HepG2 (cell line): ENCODE data around the gene NKD1. TPM values are rescaled to one million over a fixed set of nuclear protein-coding genes. Genes with fewer than 3 reads are reported as not detected.
A peak's percentile ranks its signal among the peaks of the same experiment; 100 is the strongest.

Experiments
- ARNT2 ChIP-seq: sonication (generic); formaldehyde crosslinking; IDR thresholded peaks from 2 replicates; pipeline ENCODE4 v1.8.0; 2022; ENCODE audit warnings: mild to moderate bottlenecking, low read depth, missing genetic modification reagents, moderate library complexity
- ATAD3A ChIP-seq: sonication (generic); formaldehyde crosslinking; IDR thresholded peaks from 2 replicates; pipeline ENCODE4 v1.4.0; 2020; ENCODE audit warnings: missing genetic modification reagents
- CC2D1A ChIP-seq: sonication (generic); formaldehyde crosslinking; IDR thresholded peaks from 2 replicates; pipeline ENCODE4 v1.8.1; 2023; ENCODE audit warnings: mild to moderate bottlenecking, missing genetic modification reagents
- E2F1 ChIP-seq: sonication (generic); formaldehyde crosslinking; IDR thresholded peaks from 2 replicates; pipeline ENCODE4 v1.5.0; 2020; ENCODE audit warnings: missing genetic modification reagents
- GFI1 ChIP-seq: sonication (generic); formaldehyde crosslinking; IDR thresholded peaks from 2 replicates; pipeline ENCODE4 v1.5.0; 2020; ENCODE audit warnings: missing genetic modification reagents, mild to moderate bottlenecking, borderline replicate concordance
- MYPOP ChIP-seq: sonication (generic); formaldehyde crosslinking; IDR thresholded peaks from 2 replicates; pipeline ENCODE4 v1.8.1; 2023; ENCODE audit warnings: mild to moderate bottlenecking, moderate library complexity, missing genetic modification reagents
- NR0B2 ChIP-seq: sonication (generic); formaldehyde crosslinking; IDR thresholded peaks from 2 replicates; pipeline ENCODE4 v1.4.0; 2020; ENCODE audit warnings: mild to moderate bottlenecking, missing genetic modification reagents
- RBAK ChIP-seq: sonication (generic); formaldehyde crosslinking; IDR thresholded peaks from 2 replicates; pipeline ENCODE4 v1.5.1; 2020; ENCODE audit warnings: mild to moderate bottlenecking, missing genetic modification reagents
- SKI ChIP-seq: fragments of 450-650 bp; IDR thresholded peaks from one replicate; pipeline ENCODE4 v1.6.1; 2018; ENCODE audit warnings: mild to moderate bottlenecking; ENCODE audit not compliant: partially characterized antibody
- TEAD2 ChIP-seq: sonication (generic); formaldehyde crosslinking; IDR thresholded peaks from 2 replicates; pipeline ENCODE4 v1.9.0; 2021; ENCODE audit warnings: missing genetic modification reagents
- ZBTB37 ChIP-seq: sonication (generic); formaldehyde crosslinking; IDR thresholded peaks from 2 replicates; pipeline ENCODE4 v1.4.0; 2020; ENCODE audit warnings: mild to moderate bottlenecking, missing genetic modification reagents
- ZFP82 ChIP-seq: sonication (generic); formaldehyde crosslinking; IDR thresholded peaks from 2 replicates; pipeline ENCODE4 v1.5.1; 2020; ENCODE audit warnings: mild to moderate bottlenecking, missing genetic modification reagents, borderline replicate concordance
- ZMYM2 ChIP-seq: sonication (generic); formaldehyde crosslinking; IDR thresholded peaks from 2 replicates; pipeline ENCODE4 v1.8.0; 2022; ENCODE audit warnings: mild to moderate bottlenecking, missing genetic modification reagents
- ZNF17 ChIP-seq: sonication (generic); formaldehyde crosslinking; IDR thresholded peaks from 2 replicates; pipeline ENCODE4 v1.5.0; 2020; ENCODE audit warnings: mild to moderate bottlenecking, missing genetic modification reagents
- ZNF234 ChIP-seq: sonication (generic); formaldehyde crosslinking; conservative IDR thresholded peaks from 2 replicates; pipeline ENCODE4 v1.5.1; 2020; ENCODE audit warnings: mild to moderate bottlenecking, missing genetic modification reagents
- ZNF282 ChIP-seq: fragments of 450-650 bp; IDR thresholded peaks from 2 replicates; pipeline ENCODE4 v1.6.1; 2018; ENCODE audit not compliant: partially characterized antibody
- ZNF331 ChIP-seq: sonication (generic); formaldehyde crosslinking; IDR thresholded peaks from 2 replicates; pipeline ENCODE4 v1.4.0; 2020; ENCODE audit warnings: missing genetic modification reagents
- ZNF501 ChIP-seq: sonication (generic); formaldehyde crosslinking; IDR thresholded peaks from 2 replicates; pipeline ENCODE4 v1.5.1; 2020; ENCODE audit warnings: mild to moderate bottlenecking, moderate library complexity, missing genetic modification reagents
- ZNF7 ChIP-seq: IDR thresholded peaks from 2 replicates; pipeline ENCODE4 v1.6.1; 2016; ENCODE audit warnings: missing biosample characterization, missing genetic modification reagents
- ZNF761 ChIP-seq: sonication (generic); formaldehyde crosslinking; conservative IDR thresholded peaks from 2 replicates; pipeline ENCODE4 v1.4.0; 2020; ENCODE audit warnings: mild to moderate bottlenecking, missing genetic modification reagents
- polyA plus RNA-seq, 8 experiments: library from polyadenylated mRNA; depleted of rRNA in 3 of 8; stranded (reverse) in 7 of 8; unstranded in 1 of 8; fragments of >200 nt; fragmentation: Illumina TruSeq in 4 of 8; extraction: Trizol in 4 of 8; gene quantifications; 2 replicates each; pipeline versions ENCODE4 v1.2.1 to v1.2.3, GENCODE V29; 2011 to 2016; ENCODE audit warnings: low read depth in 4 of 8, missing spikeins in 1 of 8, mixed read lengths in 1 of 8; ENCODE audit not compliant: insufficient read depth in 1 of 8
- total RNA-seq, 5 experiments: library from RNA; depleted of rRNA; stranded (reverse); fragments of >200 nt; fragmentation: Illumina TruSeq; extraction: Trizol; gene quantifications; 2 replicates each; pipeline ENCODE4 v1.2.3, GENCODE V29; 2016; ENCODE audit warnings: low read depth in 1 of 5
- TF ChIP-seq, protein P1 (sequence below): sonication (generic); formaldehyde crosslinking; IDR thresholded peaks from 2 replicates; pipeline ENCODE4 v1.4.0; 2020; ENCODE audit warnings: missing genetic modification reagents
- TF ChIP-seq, protein P2 (sequence below), 2 experiments: fragments of 450-650 bp in 1 of 2; sonication (generic) in 1 of 2; formaldehyde crosslinking; IDR thresholded peaks; 2 replicates each; pipeline versions ENCODE4 v1.5.0 to v1.8.0; 2020 to 2022; ENCODE audit warnings: mild to moderate bottlenecking in 1 of 2, missing genetic modification reagents in 1 of 2

The NKD1 gene
- total and polyA plus RNA-seq, 2 of the 13 experiments (the other 11 are each of a cell fraction or from before 2014, with no cell fraction given), result 70.4 to 121 TPM

GRCh38 chr16:50530277-50531236, 17.6 kb upstream of the NKD1 start (continued):
- TF ChIP-seq MYPOP (CRISPR knock-in tag) (peak; percentile 95), ZNF17 (CRISPR knock-in tag) (no peak), GFI1 (CRISPR knock-in tag) (peak; percentile 98), ZNF7 (CRISPR knock-in tag) (no peak), ZNF331 (CRISPR knock-in tag) (peak; percentile 92), ATAD3A (CRISPR knock-in tag) (no peak), ZNF501 (CRISPR knock-in tag) (no peak), ZMYM2 (CRISPR knock-in tag) (peak; percentile 95), RBAK (CRISPR knock-in tag) (peak; percentile 13), ARNT2 (CRISPR knock-in tag) (peak; percentile 38; the same call in 1 of the 2 replicates), NR0B2 (CRISPR knock-in tag) (0 out of 2 replicates have a peak, but pooled peaks have one; percentile 52), ZNF761 (CRISPR knock-in tag) (peak; percentile 89; the same call in 1 of the 2 replicates), TEAD2 (CRISPR knock-in tag) (no peak; the same call in 1 of the 2 replicates), ZNF282 (no peak), ZBTB37 (CRISPR knock-in tag) (peak; percentile 80), ZNF234 (no peak), CC2D1A (CRISPR knock-in tag) (0 out of 2 replicates have a peak, but pooled peaks have one; percentile 11), E2F1 (CRISPR knock-in tag) (peak; percentile 24; the same call in 1 of the 2 replicates), SKI (peak; percentile 31), ZFP82 (CRISPR knock-in tag) (no peak)
- TF ChIP-seq, protein P1, sequence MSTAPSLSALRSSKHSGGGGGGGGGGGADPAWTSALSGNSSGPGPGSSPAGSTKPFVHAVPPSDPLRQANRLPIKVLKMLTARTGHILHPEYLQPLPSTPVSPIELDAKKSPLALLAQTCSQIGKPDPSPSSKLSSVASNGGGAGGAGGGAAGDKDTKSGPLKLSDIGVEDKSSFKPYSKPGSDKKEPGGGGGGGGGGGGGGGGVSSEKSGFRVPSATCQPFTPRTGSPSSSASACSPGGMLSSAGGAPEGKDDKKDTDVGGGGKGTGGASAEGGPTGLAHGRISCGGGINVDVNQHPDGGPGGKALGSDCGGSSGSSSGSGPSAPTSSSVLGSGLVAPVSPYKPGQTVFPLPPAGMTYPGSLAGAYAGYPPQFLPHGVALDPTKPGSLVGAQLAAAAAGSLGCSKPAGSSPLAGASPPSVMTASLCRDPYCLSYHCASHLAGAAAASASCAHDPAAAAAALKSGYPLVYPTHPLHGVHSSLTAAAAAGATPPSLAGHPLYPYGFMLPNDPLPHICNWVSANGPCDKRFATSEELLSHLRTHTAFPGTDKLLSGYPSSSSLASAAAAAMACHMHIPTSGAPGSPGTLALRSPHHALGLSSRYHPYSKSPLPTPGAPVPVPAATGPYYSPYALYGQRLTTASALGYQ (CRISPR knock-in tag), result peak; percentile 96
- TF ChIP-seq, protein P2, sequence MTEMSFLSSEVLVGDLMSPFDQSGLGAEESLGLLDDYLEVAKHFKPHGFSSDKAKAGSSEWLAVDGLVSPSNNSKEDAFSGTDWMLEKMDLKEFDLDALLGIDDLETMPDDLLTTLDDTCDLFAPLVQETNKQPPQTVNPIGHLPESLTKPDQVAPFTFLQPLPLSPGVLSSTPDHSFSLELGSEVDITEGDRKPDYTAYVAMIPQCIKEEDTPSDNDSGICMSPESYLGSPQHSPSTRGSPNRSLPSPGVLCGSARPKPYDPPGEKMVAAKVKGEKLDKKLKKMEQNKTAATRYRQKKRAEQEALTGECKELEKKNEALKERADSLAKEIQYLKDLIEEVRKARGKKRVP (CRISPR knock-in tag; IDR thresholded peaks at IDR 0.05), result 0 out of 4 replicates have a peak, but pooled peaks of 1 of the 2 experiments have one; percentile 25
